Measurements from ENCODE around the gene SDHC.
A peak's percentile ranks its signal among the peaks of the same experiment; 100 is the strongest.

The SDHC gene

GRCh38 chr1:161399257-161399998 is 85.2 kb downstream of the SDHC start (continued):
- TF ChIP-seq PRDM10 (tag by site-specific recombination; IDR thresholded peaks at IDR 0.05) (peak; percentile 94), ZNF521 (tag by site-specific recombination; IDR thresholded peaks at IDR 0.05) (no peak), ZNF394 (tag by site-specific recombination; IDR thresholded peaks at IDR 0.05; ENCODE audit: borderline replicate concordance) (peak; percentile 79; the same call in 1 of the 2 replicates), IKZF3 (tag by site-specific recombination; IDR thresholded peaks at IDR 0.05) (peak; percentile 65), SP2 (tag by site-specific recombination; IDR thresholded peaks at IDR 0.05) (peak; percentile 80), ZBTB44 (tag by site-specific recombination; IDR thresholded peaks at IDR 0.05) (no peak), GLIS1 (tag by site-specific recombination; IDR thresholded peaks at IDR 0.05) (0 out of 2 replicates have a peak, but pooled peaks have one; percentile 20), ZNF580 (tag by site-specific recombination; IDR thresholded peaks at IDR 0.05) (peak; percentile 76; the same call in 1 of the 2 replicates), ZBTB26 (tag by site-specific recombination; optimal IDR thresholded peaks at IDR 0.05) (peak; percentile 71), KLF9 (tag by site-specific recombination; IDR thresholded peaks at IDR 0.05; ENCODE audit: low read depth) (peak; percentile 47; the same call in 1 of the 2 replicates), ZNF155 (tag by site-specific recombination; IDR thresholded peaks at IDR 0.05) (no peak), ZNF571 (tag by site-specific recombination; IDR thresholded peaks at IDR 0.05) (no peak), ZNF488 (tag by site-specific recombination; IDR thresholded peaks at IDR 0.05) (no peak), ZNF184 (tag by site-specific recombination; IDR thresholded peaks at IDR 0.05) (peak; percentile 52; the same call in 1 of the 2 replicates), ZNF639 (tag by site-specific recombination; IDR thresholded peaks at IDR 0.05) (peak; percentile 82; the same call in 1 of the 2 replicates), AEBP2 (tag by site-specific recombination; IDR thresholded peaks at IDR 0.05; ENCODE audit: borderline replicate concordance) (no peak), ZNF561 (tag by site-specific recombination; IDR thresholded peaks at IDR 0.05; ENCODE audit: borderline replicate concordance) (peak; percentile 83), KLF17 (tag by site-specific recombination; IDR thresholded peaks at IDR 0.05) (peak; percentile 82), ZNF621 (tag by site-specific recombination; IDR thresholded peaks at IDR 0.05) (no peak), ZNF19 (tag by site-specific recombination; IDR thresholded peaks at IDR 0.05; ENCODE audit: low read depth) (no peak), KLF16 (tag by site-specific recombination; IDR thresholded peaks at IDR 0.05) (0 out of 2 replicates have a peak, but pooled peaks have one; percentile 26), ZSCAN30 (tag by site-specific recombination; IDR thresholded peaks at IDR 0.05) (peak; percentile 96), ZNF18 (tag by site-specific recombination; IDR thresholded peaks at IDR 0.05) (peak; percentile 46; the same call in 1 of the 2 replicates), ZIC2 (tag by site-specific recombination; IDR thresholded peaks at IDR 0.05) (peak; percentile 83; the same call in 1 of the 2 replicates), ZNF2 (tag by site-specific recombination; IDR thresholded peaks at IDR 0.05) (peak; percentile 91)
